ENCODE measurements around the gene NPDC1. TPM values are rescaled to one million over a fixed set of nuclear protein-coding genes. Genes with fewer than 3 reads are reported as not detected.

Gene NPDC1
- total and polyA plus RNA-seq, 9 donors: 32.1 to 63.4 (median 41.8) TPM

DNA sequence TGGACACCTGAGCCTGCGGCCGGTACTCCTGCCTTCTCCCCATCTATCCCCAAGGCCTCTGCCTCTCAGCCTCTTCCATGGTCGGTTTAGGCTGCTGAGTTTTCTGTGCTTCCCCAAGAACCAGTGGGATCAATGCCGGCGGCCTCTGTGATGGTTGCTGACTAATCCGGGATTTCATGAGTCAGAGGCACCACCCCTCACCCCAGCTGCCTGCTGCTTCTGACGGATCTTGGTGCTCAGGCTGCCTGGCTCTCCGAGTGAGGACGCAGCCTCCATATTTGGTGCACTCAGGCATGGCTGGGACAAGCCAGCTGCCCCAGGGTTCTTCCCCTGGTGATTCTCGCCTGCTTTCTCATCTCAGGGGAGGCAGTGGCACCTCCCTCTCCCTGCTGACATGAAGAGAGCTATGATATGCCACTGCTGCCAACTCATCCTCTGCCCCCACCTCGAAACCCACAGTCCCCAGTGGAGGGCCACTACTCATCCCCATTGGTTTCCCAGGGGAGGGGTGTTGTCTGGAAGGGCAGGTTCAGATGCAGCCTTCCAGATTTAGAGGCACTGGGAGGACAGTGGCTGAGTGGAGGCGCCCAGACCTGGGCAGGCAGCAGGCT, 37.5 kb upstream of the NPDC1 start:
- Histone ChIP-seq H3K4me3 (ENCODE audit: low read length) (no peak overlapping the region), H3K4me1 (ENCODE audit: control insufficient read depth, insufficient read depth, low read length) (peaks cover 24% of the 10 kb centered on the region), H3K9me3 (replicated peaks; ENCODE audit: control insufficient read depth, low read depth, low read length) (no peaks in the 10 kb centered on the region), H3K36me3 (ENCODE audit: control insufficient read depth, insufficient read depth, low read length) (peaks cover 4% of the 10 kb centered on the region), H3K27ac (ENCODE audit: low read length) (no peak overlapping the region), H3K27me3 (ENCODE audit: control insufficient read depth, insufficient read depth, low read length) (peaks cover 24% of the 10 kb centered on the region)
- 49% methylated on average over 11 of the region's 12 CpGs for WGBS (ENCODE audit: insufficient coverage)
- no peak for DNase-seq

GRCh38 chr9:137082925-137083290, 36.9 kb upstream of the NPDC1 start:
- H3K27me3 ChIP-seq (ENCODE audit: control insufficient read depth, insufficient read depth, low read length): peaks cover 30% of the 10 kb centered on the region
- H3K4me3 ChIP-seq (ENCODE audit: low read length): no peak overlapping the region
- peaks cover 4% of the 10 kb centered on the region for H3K36me3 ChIP-seq (ENCODE audit: control insufficient read depth, insufficient read depth, low read length)
- H3K27ac ChIP-seq (ENCODE audit: low read length): no peak overlapping the region
- peaks cover 29% of the 10 kb centered on the region for H3K4me1 ChIP-seq (ENCODE audit: control insufficient read depth, insufficient read depth, low read length)
- 70% methylated on average over 6 of the region's 8 CpGs for WGBS (ENCODE audit: insufficient coverage)
- H3K9me3 ChIP-seq (replicated peaks; ENCODE audit: control insufficient read depth, low read depth, low read length): no peaks in the 10 kb centered on the region
- DNase-seq: no peak

- 81% methylated on average over 12 of the region's 16 CpGs for WGBS (ENCODE audit: insufficient coverage)
- Histone ChIP-seq H3K9me3 (replicated peaks; ENCODE audit: control insufficient read depth, low read depth, low read length) (no peaks in the 10 kb centered on the region), H3K4me1 (ENCODE audit: control insufficient read depth, insufficient read depth, low read length) (peaks cover 27% of the 10 kb centered on the region), H3K36me3 (ENCODE audit: control insufficient read depth, insufficient read depth, low read length) (peaks cover 4% of the 10 kb centered on the region), H3K27ac (ENCODE audit: low read length) (no peak overlapping the region), H3K4me3 (ENCODE audit: low read length) (no peak overlapping the region), H3K27me3 (ENCODE audit: control insufficient read depth, insufficient read depth, low read length) (peaks cover 33% of the 10 kb centered on the region)
- no peak for DNase-seq
Measured at GRCh38 chr9:137082222-137082924, 36.4 kb upstream of the NPDC1 start.

DNA sequence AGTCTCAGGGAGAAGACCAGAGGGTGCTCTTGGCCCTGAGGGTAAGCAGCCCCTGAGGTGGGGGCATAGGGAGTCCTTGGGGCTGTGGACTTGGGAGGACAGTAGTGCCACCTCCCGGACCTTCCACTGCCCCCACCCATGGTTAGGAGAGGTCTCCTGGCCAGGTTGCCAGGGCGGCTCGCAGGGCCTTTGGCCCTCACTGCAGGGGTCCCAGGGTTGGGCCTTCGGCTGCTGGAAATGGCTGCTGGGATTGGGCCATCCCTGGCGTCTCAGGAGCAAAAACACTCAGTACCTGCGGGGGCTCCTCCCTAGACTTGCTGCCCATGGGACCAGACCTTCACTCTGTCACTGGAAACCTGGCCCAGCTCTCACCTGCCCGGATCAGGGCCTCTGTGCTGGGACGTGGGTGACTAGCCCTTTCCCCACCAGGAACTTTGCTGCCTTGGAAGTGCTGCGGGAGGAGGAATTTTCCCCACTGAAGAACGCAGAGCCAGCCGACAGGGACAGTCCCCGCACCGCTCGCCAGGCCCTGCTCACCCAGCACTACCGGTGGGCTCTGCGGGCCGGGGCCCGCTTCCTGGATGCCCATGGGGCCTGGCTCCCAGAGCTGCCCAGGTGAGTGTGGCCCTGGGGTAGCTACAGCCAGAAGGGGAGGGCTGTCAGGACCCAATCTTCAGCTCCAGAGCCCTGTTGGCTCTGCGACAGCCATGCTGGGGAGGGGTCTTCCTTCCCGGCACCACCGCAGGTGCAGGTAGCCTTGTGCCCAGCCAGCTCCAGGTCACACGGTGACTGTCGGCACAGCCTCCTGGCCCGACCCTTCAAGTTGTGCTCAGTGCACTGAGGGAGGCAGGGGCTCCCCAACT, 34.5 kb upstream of the NPDC1 start:
- Histone ChIP-seq H3K27me3 (ENCODE audit: control insufficient read depth, insufficient read depth, low read length) (peaks cover 39% of the 10 kb centered on the region), H3K27ac (ENCODE audit: low read length) (no peak overlapping the region), H3K4me3 (ENCODE audit: low read length) (no peak overlapping the region), H3K4me1 (ENCODE audit: control insufficient read depth, insufficient read depth, low read length) (peaks cover 25% of the 10 kb centered on the region), H3K9me3 (replicated peaks; ENCODE audit: control insufficient read depth, low read depth, low read length) (no peaks in the 10 kb centered on the region), H3K36me3 (ENCODE audit: control insufficient read depth, insufficient read depth, low read length) (peaks cover 4% of the 10 kb centered on the region)
- DNase-seq: no peak
- 85% methylated on average over 22 of the region's 24 CpGs for WGBS (ENCODE audit: insufficient coverage)

GRCh38 chr9:137079401-137079787, 33.4 kb upstream of the NPDC1 start:
- peaks cover 4% of the 10 kb centered on the region for H3K36me3 ChIP-seq (ENCODE audit: control insufficient read depth, insufficient read depth, low read length)
- peaks cover 39% of the 10 kb centered on the region for H3K27me3 ChIP-seq (ENCODE audit: control insufficient read depth, insufficient read depth, low read length)

GRCh38 chr9:137078701-137079400, 32.9 kb upstream of the NPDC1 start:
- peaks cover 23% of the 10 kb centered on the region for H3K4me1 ChIP-seq (ENCODE audit: control insufficient read depth, insufficient read depth, low read length)
- no peak for DNase-seq
- no peak overlapping the region for H3K4me3 ChIP-seq (ENCODE audit: low read length)
- H3K27me3 ChIP-seq (ENCODE audit: control insufficient read depth, insufficient read depth, low read length): peaks cover 39% of the 10 kb centered on the region
- no peak overlapping the region for H3K27ac ChIP-seq (ENCODE audit: low read length)
- H3K9me3 ChIP-seq (replicated peaks; ENCODE audit: control insufficient read depth, low read depth, low read length): no peaks in the 10 kb centered on the region
- 21% methylated on average over 50 of the region's 51 CpGs for WGBS (ENCODE audit: insufficient coverage)
- peaks cover 4% of the 10 kb centered on the region for H3K36me3 ChIP-seq (ENCODE audit: control insufficient read depth, insufficient read depth, low read length)

More at GRCh38 chr9:137079401-137079787, 33.4 kb upstream of the NPDC1 start:
- Histone ChIP-seq H3K4me3 (ENCODE audit: low read length) (no peak overlapping the region), H3K4me1 (ENCODE audit: control insufficient read depth, insufficient read depth, low read length) (peaks cover 23% of the 10 kb centered on the region), H3K9me3 (replicated peaks; ENCODE audit: control insufficient read depth, low read depth, low read length) (no peaks in the 10 kb centered on the region), H3K27ac (ENCODE audit: low read length) (no peak overlapping the region)
- DNase-seq: no peak
- 47% methylated on average over 13 of the region's 13 CpGs for WGBS (ENCODE audit: insufficient coverage)

DNA sequence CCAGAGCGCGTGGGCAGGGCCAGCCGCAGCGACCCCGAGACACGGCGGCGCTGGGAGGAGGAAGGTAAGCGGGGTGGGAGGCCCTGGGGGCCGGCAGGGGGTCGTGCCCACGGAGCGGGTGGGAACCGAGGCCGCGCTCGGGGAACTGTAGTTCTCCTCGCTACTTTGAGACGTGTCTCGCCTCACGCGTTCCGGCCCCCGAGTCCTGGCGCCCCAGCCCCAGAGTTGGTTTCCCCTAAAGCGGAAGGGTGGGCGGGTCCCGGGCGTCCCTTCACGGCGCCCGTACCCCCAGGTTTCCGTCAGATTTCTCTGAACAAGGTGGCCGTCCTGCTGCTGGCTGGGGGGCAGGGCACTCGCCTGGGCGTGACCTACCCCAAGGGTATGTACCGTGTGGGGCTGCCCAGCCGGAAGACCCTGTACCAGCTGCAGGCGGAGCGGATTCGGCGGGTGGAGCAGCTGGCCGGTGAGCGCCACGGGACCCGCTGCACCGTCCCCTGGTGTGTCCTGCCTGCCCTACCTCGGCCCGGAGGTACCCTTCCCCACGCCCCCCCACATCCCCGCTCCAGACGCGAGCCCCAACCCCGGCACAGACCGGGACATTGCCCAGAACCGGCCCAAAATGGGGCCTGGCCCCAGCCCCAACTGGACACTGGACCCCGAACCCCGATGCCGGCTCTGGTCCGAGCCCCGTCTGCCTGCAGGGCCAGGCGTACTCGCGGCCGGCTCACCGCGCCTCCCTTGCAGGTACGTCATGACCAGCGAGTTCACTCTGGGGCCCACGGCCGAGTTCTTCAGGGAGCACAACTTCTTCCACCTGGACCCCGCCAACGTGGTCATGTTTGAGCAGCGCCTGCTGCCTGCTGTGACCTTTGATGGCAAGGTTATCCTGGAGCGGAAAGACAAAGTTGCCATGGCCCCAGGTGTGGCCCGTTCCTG, 32.0 kb upstream of the NPDC1 start:
- Histone ChIP-seq H3K27me3 (ENCODE audit: control insufficient read depth, insufficient read depth, low read length) (peaks cover 41% of the 10 kb centered on the region), H3K9me3 (replicated peaks; ENCODE audit: control insufficient read depth, low read depth, low read length) (no peaks in the 10 kb centered on the region), H3K4me1 (ENCODE audit: control insufficient read depth, insufficient read depth, low read length) (peaks cover 18% of the 10 kb centered on the region), H3K4me3 (ENCODE audit: low read length) (peak overlapping the region; percentile 43), H3K27ac (ENCODE audit: low read length) (no peak overlapping the region), H3K36me3 (ENCODE audit: control insufficient read depth, insufficient read depth, low read length) (peaks cover 4% of the 10 kb centered on the region)
- DNase-seq: no peak
- 5% methylated on average over 76 of the region's 76 CpGs for WGBS (ENCODE audit: insufficient coverage)

- WGBS (ENCODE audit: insufficient coverage): 2% methylated on average over 68 of the region's 87 CpGs
- peaks cover 18% of the 10 kb centered on the region for H3K4me1 ChIP-seq (ENCODE audit: control insufficient read depth, insufficient read depth, low read length)
- H3K9me3 ChIP-seq (replicated peaks; ENCODE audit: control insufficient read depth, low read depth, low read length): no peaks in the 10 kb centered on the region
Measured at GRCh38 chr9:137077010-137077747, 31.2 kb upstream of the NPDC1 start, which contains the start of gene UAP1L1. Gene UAP1L1 (plus strand): TSS chr9:137077517. CDS start chr9:137077533, 16 bp downstream.

More at GRCh38 chr9:137077010-137077747, 31.2 kb upstream of the NPDC1 start, which contains the start of gene UAP1L1:
- Histone ChIP-seq H3K4me3 (ENCODE audit: low read length) (peak within 1 kb of the TSS; percentile 43), H3K27ac (ENCODE audit: low read length) (no peak within 1 kb of the TSS), H3K27me3 (ENCODE audit: control insufficient read depth, insufficient read depth, low read length) (peaks cover 41% of the 10 kb centered on the region), H3K36me3 (ENCODE audit: control insufficient read depth, insufficient read depth, low read length) (peaks cover 4% of the 10 kb centered on the region)
- DNase-seq: peak; percentile 68

Data from muscle of leg (tissue), 11 donors.